Stimulated activated CD8-positive, alpha-beta memory T cell treated with anti-CD3 and anti-CD28 coated beads, Interleukin-7, amount 100 ng/mL, for 1 hour (primary cell): ENCODE measurements around the gene LRRC56.

Source experiments
- DNase-seq, 2 donors: peaks; one replicate each; pipeline ENCODE4 v3.0.0-alpha.2; 2020; ENCODE audit warnings: low read depth in 2 of 2

LRRC56 gene

GRCh38 chr11:540583-541432 is 3.5 kb downstream of the LRRC56 start:
- DNase-seq, result no peak

DNA sequence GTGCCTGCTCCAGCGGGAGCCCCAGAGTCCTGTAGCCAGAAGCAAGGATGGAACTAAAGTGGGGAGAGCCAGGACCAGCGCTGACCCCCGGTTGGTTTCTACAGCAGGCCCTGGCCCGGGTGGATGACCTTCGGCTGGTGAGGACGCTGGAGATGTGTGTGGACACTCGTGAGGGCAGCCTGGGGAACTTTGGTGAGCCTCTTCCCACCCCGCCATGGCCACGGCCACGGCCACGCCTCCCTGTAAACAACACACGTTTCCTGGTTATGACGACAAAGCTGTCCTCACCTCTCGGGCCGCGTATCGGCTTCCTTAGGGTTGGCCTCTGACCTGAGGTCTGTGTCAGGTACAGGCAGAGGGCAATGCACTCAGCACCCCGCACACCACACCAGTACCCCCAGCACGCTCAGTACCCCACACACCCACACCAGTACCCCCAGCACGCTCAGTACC is 4.1 kb downstream of the LRRC56 start:
- DNase-seq, result no peak

DNA sequence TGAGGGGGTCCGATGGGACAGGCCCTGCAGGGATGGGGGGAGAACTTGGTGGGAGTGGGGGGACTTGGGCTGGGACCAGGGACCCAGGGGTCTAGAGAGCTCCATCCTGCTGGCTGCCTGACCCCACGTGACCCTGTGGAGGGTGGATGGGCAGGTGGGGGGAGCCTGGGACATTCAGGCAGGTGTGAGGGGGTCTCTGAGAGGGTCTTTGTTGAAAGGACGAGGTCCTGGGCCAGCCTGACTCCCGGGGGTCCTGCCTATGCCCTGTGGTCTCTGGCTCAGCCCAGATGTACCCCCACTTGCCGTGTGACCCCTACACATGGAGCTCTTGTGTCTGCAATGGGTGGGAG is 7.5 kb downstream of the LRRC56 start:
- no peak for DNase-seq

- no peak for DNase-seq
Measured at GRCh38 chr11:545171-545570, 7.8 kb downstream of the LRRC56 start.

- no peak for DNase-seq
Measured at GRCh38 chr11:548700-549603, 11.6 kb downstream of the LRRC56 start.

DNA sequence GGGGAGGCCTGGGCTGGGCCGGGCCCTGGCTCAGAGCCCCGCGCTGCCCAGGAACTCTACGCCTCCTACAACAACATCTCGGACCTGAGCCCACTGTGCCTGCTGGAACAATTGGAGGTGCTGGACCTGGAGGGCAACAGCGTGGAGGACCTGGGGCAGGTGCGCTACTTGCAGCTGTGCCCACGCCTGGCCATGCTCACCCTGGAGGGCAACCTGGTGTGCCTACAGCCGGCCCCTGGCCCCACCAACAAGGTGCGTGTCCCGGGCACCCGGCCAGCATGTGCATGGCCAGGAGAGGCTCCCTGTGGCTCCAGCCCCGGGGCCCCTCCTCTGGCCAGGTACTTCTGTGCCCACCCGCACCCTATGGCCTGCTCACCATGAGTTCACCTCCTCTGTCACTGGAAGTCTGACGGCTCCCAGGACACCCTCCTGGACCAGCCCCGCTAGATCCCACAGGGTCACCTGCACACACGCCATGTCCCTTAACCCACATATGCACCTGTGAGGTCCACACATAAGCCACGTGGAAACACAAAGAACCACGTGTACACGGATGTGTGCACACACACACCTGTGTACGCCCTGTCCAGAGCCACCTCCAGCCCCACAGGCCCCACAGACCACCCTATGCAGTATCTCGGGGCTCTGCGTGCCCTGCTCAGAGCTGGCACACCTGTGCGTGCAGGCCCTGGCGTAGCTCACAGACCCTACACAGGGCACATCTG is 12.9 kb downstream of the LRRC56 start:
- no peak for DNase-seq

DNA sequence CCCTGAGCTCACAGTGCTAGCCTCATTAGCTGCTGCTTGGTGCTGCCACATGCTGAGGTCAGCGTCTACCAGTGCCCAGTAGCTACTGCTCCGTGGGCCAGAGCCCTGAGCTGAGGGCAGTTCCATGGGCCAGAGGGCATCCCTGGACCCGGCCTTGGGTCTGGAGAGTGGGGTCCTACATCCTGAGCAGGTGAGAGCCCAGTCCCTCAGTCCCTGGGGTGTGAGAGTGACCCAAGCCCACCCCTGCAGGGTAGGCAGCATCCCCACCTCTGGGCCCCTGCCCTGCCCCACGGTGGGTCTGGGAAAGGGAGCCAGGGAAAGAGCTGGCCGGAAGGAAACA is 13.4 kb downstream of the LRRC56 start:
- DNase-seq, result no peak

GRCh38 chr11:551131-551530 is 13.8 kb downstream of the LRRC56 start:
- DNase-seq, result no peak

DNA sequence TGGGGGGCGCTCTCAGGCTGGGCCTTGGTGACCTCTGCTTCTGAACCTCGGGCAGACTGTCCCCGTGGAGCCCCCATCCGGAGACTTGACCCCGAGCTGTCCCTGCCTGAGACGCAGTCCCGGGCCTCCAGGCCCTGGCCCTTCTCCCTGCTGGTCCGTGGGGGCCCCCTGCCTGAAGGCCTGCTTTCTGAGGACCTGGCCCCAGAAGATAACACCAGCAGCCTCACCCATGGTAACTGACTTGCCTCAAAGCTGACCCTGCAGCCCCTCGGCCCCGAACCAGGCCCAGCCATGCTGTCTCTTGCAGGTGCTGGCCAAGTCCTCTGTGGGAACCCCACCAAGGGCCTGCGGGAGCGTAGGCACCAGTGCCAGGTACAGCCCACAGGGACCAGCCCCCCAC is 14.3 kb downstream of the LRRC56 start:
- DNase-seq, result no peak

DNA sequence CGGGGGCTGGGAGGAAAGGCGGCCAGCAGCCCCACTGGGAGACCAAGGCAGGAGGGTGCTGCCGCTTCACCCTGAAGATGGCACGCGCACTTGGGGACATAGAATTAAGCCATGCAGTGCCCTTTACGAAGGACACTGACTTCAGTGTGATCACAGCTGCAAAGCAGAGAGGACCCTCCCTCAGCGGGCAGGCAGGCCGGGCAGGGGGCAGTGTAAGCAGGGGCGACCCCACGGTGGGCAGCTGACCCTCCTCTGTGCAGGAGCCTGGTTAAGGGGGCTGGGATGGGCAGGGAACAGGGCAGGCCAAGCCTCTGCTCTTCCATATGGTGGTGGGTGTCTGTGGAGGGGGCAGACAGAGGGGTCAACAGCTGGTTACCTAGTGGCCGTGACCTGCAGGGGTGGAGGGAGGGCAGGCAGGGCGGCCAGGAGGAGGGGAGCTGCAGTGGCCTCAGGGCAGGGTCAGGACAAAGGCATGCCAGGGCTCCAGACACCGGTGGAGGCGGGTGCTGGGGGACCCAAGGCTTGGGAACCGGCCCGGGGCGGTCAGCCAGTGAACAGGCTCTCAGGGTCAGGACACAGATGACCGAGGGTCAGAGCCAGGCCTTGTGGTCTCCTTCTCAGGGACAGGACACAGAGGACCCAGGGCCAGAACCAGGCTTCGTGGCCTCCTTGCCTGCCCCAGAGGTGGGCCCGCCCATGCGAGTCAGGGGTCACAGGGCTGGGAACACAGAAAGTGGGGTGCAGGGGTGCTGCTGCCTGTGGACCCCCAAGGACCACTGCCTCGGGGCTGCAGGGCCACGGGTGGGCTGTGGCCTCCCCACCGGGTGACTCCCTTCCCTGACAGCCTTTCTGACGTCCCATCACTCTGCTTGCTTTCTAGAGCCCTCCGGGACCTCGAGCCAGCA is 16.0 kb downstream of the LRRC56 start:
- no peak for DNase-seq

- no peak for DNase-seq
Measured at GRCh38 chr11:553988-554340, 16.6 kb downstream of the LRRC56 start.

DNA sequence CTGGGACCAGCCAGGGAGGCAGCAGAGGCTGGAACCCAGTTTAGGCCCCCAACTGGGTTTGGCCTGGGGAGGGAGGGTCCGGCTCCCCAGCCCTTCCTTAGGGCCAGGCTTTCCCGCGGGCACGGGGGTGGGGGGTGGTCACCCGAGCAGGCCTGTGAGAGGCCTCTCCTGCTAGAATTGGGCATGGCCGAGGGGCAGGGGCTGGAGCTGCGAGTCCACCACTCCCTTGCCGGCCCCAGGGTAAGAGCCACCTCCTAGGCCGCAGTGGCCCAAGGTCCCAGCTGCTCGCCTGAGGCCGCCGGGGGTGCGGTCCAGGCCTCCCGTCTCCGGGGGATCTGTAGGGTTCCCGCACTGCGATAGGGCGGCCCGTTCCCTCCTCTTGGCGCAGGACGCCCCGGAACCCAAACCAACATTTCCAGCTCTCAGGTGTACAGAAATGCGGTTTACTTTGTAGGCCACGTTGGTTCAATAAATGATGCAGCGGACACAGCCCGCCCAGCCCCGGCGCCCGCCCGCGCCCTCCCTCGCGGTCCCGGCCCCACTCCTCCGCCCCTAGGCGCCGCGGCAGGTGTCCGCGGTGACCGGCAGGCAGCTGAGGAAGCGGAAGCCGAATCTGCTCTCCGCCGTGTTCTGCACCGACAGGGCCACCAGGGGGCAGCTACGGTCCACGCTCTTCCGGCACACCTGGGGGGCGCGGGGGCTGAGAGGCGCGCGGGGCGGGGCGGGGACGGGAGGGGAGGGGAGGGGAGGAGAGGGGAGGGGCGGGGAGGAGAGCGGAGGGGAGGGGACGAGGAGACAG is 17.3 kb downstream of the LRRC56 start:
- DNase-seq, result peak; percentile 49 to 63

DNA sequence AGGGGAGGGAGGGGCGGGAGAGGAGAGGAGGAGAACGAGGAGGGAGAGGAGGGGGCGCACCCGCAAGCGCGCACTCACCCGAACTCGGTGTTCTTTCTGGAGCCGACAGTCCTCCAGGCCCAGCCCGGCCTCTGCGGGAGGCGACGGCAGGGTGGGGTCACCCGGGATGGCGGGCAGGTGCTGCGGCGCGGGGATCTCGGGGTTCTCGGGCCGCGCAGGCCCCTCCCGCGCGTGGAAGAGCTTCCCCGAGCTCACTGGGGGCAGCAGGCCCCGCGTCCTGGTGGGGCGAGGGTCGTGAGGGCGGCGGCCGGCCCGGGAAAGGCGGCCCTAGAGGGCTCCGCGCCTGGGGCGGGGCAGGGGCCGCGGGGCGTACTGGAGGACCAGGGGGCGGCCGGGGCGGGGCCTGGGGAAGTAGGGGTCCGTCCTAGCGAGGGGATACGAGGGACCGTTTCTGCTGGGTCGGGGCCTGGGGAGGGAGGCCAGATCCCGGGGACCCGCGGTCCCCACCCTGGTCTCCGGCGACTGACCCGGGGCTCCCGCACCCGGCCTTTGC is 18.0 kb downstream of the LRRC56 start:
- DNase-seq, result no peak

DNA sequence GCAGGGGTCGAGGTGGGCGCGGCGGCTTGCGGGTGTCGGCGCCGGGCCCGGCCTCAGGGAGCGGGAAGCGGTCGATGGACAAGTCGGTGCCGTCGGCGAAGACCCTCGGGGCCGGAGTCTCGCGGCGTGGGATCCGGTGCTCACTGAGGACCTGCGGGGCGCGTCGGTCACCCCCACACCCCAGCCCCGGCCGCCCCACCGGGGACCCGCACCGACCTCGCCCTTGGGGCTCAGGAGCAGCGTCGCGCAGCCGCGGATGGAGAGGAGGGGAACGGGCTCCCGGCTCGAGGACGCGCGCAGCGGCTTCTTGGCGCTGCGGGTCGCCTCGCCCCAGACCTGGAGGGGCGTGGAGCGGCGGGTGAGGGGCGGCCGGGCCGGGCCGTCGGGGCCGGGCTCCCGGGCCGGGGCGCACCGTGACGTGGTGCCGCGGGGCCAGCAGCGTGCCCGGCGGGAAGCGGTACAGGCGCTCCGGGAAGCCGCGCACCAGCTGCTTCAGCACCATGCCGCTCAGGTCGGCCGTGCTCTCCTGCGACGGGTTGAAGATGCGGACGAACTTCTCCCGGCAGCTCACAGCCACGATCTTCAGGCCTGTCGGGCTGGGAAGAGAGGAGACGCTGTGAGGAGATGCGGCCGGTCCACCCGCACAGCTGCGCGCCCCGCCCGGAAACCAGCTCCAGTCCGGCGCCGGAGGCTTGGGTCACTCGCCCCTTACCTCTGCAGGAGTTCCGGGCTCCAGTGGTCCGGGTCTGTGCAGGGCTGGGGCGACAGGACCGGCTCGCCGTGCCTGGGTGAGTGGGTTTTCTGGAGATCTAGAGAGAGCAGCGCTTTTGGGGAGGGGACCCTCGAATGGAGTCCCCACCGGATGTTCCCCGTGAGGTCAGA is 18.7 kb downstream of the LRRC56 start:
- no peak for DNase-seq

DNA sequence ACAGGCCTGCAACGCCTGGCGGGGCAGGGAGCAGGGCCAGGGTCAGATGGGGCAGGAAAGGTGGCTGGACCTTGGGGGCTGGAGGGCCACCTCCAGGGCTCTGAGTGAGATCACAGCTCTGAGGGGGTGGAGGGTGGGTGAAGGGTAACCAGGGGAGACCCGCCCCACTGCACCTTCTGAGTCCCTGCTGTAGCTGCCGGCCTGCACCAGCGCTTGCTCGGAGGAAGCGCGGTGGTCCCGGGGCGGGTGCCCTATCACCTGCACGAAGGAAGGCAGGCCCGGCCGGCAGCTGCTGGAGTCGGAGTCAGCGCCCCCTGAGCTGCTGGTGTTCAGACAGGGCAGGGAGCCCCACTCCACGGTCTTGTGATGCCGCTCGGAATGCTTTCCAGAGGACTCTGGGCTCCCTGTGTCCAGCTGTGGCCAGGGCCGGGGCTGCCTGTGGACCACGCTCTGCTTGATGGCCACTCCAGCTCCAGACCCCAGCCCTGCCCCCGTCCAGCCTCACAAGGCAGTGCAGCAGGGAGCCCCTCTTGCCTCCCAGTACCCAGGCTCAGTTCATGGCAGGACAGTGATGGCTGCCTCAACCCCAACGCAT is 19.4 kb downstream of the LRRC56 start:
- no peak for DNase-seq

DNA sequence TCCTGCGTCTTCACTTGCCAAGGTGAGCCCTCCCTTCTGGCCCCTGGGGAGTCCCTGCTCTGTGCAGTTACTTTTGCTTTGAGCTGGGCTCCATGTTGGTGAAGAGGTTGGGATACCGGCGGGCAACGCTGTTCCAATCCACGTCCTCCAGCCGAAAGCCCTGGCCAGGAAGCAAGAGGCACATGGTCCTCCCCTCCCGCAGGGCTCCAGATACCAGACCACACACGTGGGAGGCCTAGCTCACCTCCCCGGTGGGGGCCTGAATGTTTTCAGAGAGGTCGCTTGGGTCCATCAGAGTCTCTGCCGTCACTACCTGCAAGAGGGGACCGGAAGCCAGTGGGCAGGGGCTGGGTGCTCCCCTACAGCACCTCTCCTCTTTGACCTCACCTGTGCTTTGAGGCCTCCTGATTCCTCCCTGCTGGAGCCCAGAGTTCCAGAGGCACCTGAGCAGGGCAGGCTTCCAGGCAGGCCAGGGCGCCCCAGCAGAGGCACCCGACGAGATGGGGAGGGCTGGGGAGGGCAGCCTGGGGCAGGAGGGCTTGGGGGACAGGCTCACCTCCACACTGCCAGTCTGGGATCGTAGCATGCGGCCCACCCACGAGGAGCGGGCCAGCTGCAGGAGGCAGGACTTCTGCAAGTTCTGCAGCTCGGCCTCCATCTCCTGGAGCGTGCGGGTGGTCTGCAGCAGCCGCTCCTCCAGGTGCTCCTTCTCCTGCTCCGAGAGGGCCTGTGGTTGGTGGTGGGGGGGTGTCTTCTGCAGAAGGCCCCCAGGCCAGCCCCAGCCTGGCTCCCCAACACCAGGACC is 20.2 kb downstream of the LRRC56 start:
- DNase-seq, result no peak

GRCh38 chr11:558503-558902 is 21.2 kb downstream of the LRRC56 start:
- DNase-seq, result no peak

GRCh38 chr11:559020-559620 is 21.8 kb downstream of the LRRC56 start:
- DNase-seq, result no peak
